ENCODE results near the gene BMP8A.

The BMP8A gene

GRCh38 chr1:39544327-39544726 lies 52.9 kb downstream of the BMP8A start:
- Histone ChIP-seq H3K27ac (ENCODE audit: low read length) (no peak overlapping the region), H3K9me3 (replicated peaks; ENCODE audit: insufficient read depth, low read length) (no peaks in the 10 kb centered on the region), H4K20me1 (ENCODE audit: insufficient read depth, low read length) (no peaks in the 10 kb centered on the region), H3K9ac (ENCODE audit: low read length) (no peak overlapping the region), H3K79me2 (ENCODE audit: low read length) (no peaks in the 10 kb centered on the region), H3K4me3 (ENCODE audit: low read length) (no peak overlapping the region), H3F3A (ENCODE audit: insufficient read depth, low read length) (peaks cover 12% of the 10 kb centered on the region), H3K4me2 (ENCODE audit: low read depth, low read length) (no peak overlapping the region), H3K4me1 (ENCODE audit: low read length) (no peaks in the 10 kb centered on the region), H3K27me3 (replicated peaks; ENCODE audit: insufficient read depth, low read length) (no peaks in the 10 kb centered on the region), H3K36me3 (replicated peaks; ENCODE audit: insufficient read depth, low read length) (0 out of 2 replicates have a peak, but pooled peaks cover 4% of the 10 kb centered on the region), H2AFZ (ENCODE audit: low read length) (no peak overlapping the region), H3K9me2 (replicated peaks; ENCODE audit: insufficient read depth, low read length) (no peaks in the 10 kb centered on the region)
- TF ChIP-seq CTCF (IDR thresholded peaks at IDR 0.05; ENCODE audit: low read length) (no peak), EZH2phosphoT487 (IDR thresholded peaks at IDR 0.05; ENCODE audit: low read length) (no peak), EZH2 (optimal IDR thresholded peaks at IDR 0.05; ENCODE audit: low read depth, low read length) (no peak)
- no peak for DNase-seq

GRCh38 chr1:39545531-39545930 lies 54.1 kb downstream of the BMP8A start:
- no peak for TF ChIP-seq EZH2phosphoT487 (IDR thresholded peaks at IDR 0.05; ENCODE audit: low read length)
- no peak for TF ChIP-seq EZH2 (optimal IDR thresholded peaks at IDR 0.05; ENCODE audit: low read depth, low read length)
- TF ChIP-seq CTCF (IDR thresholded peaks at IDR 0.05; ENCODE audit: low read length): no peak
- Histone ChIP-seq H3K9me3 (replicated peaks; ENCODE audit: insufficient read depth, low read length) (no peaks in the 10 kb centered on the region), H3K4me2 (ENCODE audit: low read depth, low read length) (no peak overlapping the region), H3K4me1 (ENCODE audit: low read length) (no peaks in the 10 kb centered on the region), H3K27ac (ENCODE audit: low read length) (no peak overlapping the region), H3K9me2 (replicated peaks; ENCODE audit: insufficient read depth, low read length) (no peaks in the 10 kb centered on the region), H3F3A (ENCODE audit: insufficient read depth, low read length) (peaks cover 7% of the 10 kb centered on the region), H2AFZ (ENCODE audit: low read length) (no peak overlapping the region), H3K4me3 (ENCODE audit: low read length) (no peak overlapping the region), H3K9ac (ENCODE audit: low read length) (no peak overlapping the region), H3K36me3 (replicated peaks; ENCODE audit: insufficient read depth, low read length) (peaks cover 4% of the 10 kb centered on the region; the same call in 1 of the 2 replicates), H3K27me3 (replicated peaks; ENCODE audit: insufficient read depth, low read length) (no peaks in the 10 kb centered on the region), H4K20me1 (ENCODE audit: insufficient read depth, low read length) (no peaks in the 10 kb centered on the region), H3K79me2 (ENCODE audit: low read length) (no peaks in the 10 kb centered on the region)
- DNase-seq: no peak

- TF ChIP-seq EZH2 (optimal IDR thresholded peaks at IDR 0.05; ENCODE audit: low read depth, low read length) (no peak), EZH2phosphoT487 (IDR thresholded peaks at IDR 0.05; ENCODE audit: low read length) (no peak), CTCF (IDR thresholded peaks at IDR 0.05; ENCODE audit: low read length) (no peak)
- no peak overlapping the region for H3K4me3 ChIP-seq (ENCODE audit: low read length)
- no peak overlapping the region for H3K4me2 ChIP-seq (ENCODE audit: low read depth, low read length)
- no peak overlapping the region for H3K27ac ChIP-seq (ENCODE audit: low read length)
- H3K36me3 ChIP-seq (replicated peaks; ENCODE audit: insufficient read depth, low read length): no peaks in the 10 kb centered on the region; the same call in none of the 2 replicates
- DNase-seq: no peak
- no peaks in the 10 kb centered on the region for H3K27me3 ChIP-seq (replicated peaks; ENCODE audit: insufficient read depth, low read length)
- 0 out of 2 replicates have a peak, but pooled peaks cover 6% of the 10 kb centered on the region for H4K20me1 ChIP-seq (ENCODE audit: insufficient read depth, low read length)
- H3K9me3 ChIP-seq (replicated peaks; ENCODE audit: insufficient read depth, low read length): no peaks in the 10 kb centered on the region
- peaks cover 11% of the 10 kb centered on the region for H3F3A ChIP-seq (ENCODE audit: insufficient read depth, low read length)
- no peaks in the 10 kb centered on the region for H3K9me2 ChIP-seq (replicated peaks; ENCODE audit: insufficient read depth, low read length)
- no peaks in the 10 kb centered on the region for H3K4me1 ChIP-seq (ENCODE audit: low read length)
- no peak overlapping the region for H3K9ac ChIP-seq (ENCODE audit: low read length)
- H3K79me2 ChIP-seq (ENCODE audit: low read length): peaks cover 21% of the 10 kb centered on the region
- no peak overlapping the region for H2AFZ ChIP-seq (ENCODE audit: low read length)
Observed at GRCh38 chr1:39554277-39554676, 62.8 kb downstream of the BMP8A start.
